Common myeloid progenitor, CD34-positive (primary cell): ENCODE data around the gene HOATZ. TPM values are rescaled to one million over a fixed set of nuclear protein-coding genes. Genes with fewer than 3 reads are reported as not detected.
A peak's percentile ranks its signal among the peaks of the same experiment; 100 is the strongest.

Experiments
- CTCF ChIA-PET: fragments of 350-600 bp; sonication (Branson Sonifier 250); formaldehyde crosslinking; loops from one replicate; lab custom pipeline; 2021; ENCODE audit warnings: antibody characterized with exemption; lab: Charles Lee
- POLR2A ChIA-PET: fragments of 350-600 bp; sonication (Branson Sonifier 250); formaldehyde crosslinking; loops from one replicate; lab custom pipeline; 2021; ENCODE audit warnings: antibody characterized with exemption; lab: Charles Lee
- DNase-seq, 3 donors: peaks; one replicate each; pipeline versions ENCODE4 v3.0.0 to v3.0.0-alpha.2; 2013
- H3K27ac ChIP-seq, 2 experiments: 1 replicate in 1 of 2; 2 replicates in 1 of 2; pipeline ENCODE4 v1.7.0; 2013; ENCODE audit warnings: inconsistent platforms in 2 of 2, low read length in 2 of 2, mild to moderate bottlenecking in 2 of 2, low read depth in 1 of 2, moderate library complexity in 1 of 2; ENCODE audit not compliant: severe bottlenecking in 2 of 2, insufficient read depth in 1 of 2, poor library complexity in 1 of 2
- H3K27me3 ChIP-seq, 5 experiments: replicated peaks in 2 of 5; 1 replicate in 3 of 5; 2 replicates in 2 of 5; pipeline versions ENCODE4 v1.6.1 to v1.7.0; 2013; ENCODE audit warnings: low read length in 4 of 5, mild to moderate bottlenecking in 2 of 5, moderate library complexity in 2 of 5, inconsistent platforms in 1 of 5; ENCODE audit not compliant: insufficient read depth in 5 of 5, control insufficient read depth in 4 of 5
- H3K36me3 ChIP-seq, 4 experiments: 1 replicate in 2 of 4; 2 replicates in 2 of 4; pipeline versions ENCODE4 v1.6.1 to v1.7.0; 2013; ENCODE audit warnings: low read length in 3 of 4, control low read depth in 1 of 4, mild to moderate bottlenecking in 1 of 4; ENCODE audit not compliant: control insufficient read depth in 4 of 4, insufficient read depth in 4 of 4
- H3K4me1 ChIP-seq, 4 experiments: 1 replicate in 3 of 4; 2 replicates in 1 of 4; pipeline versions ENCODE4 v1.6.1 to v1.7.1; 2013; ENCODE audit warnings: low read length in 3 of 4, mild to moderate bottlenecking in 3 of 4, control low read depth in 1 of 4, inconsistent platforms in 1 of 4, moderate library complexity in 1 of 4; ENCODE audit not compliant: control insufficient read depth in 4 of 4, insufficient read depth in 4 of 4; ENCODE audit errors: control extremely low read depth in 1 of 4
- H3K4me3 ChIP-seq, 7 experiments: 1 replicate in 4 of 7; 2 replicates in 3 of 7; pipeline versions ENCODE4 v1.5.1 to v1.7.0; 2013; ENCODE audit warnings: mild to moderate bottlenecking in 7 of 7, low read length in 6 of 7, moderate library complexity in 6 of 7, inconsistent platforms in 2 of 7, low read depth in 2 of 7, control low read depth in 1 of 7; ENCODE audit not compliant: insufficient read depth in 4 of 7, control insufficient read depth in 1 of 7; ENCODE audit errors: extremely low read depth in 1 of 7
- H3K9me3 ChIP-seq, 5 experiments: 1 replicate in 4 of 5; 2 replicates in 1 of 5; pipeline versions ENCODE4 v1.6.1 to v1.7.1; 2013; ENCODE audit warnings: low read length in 4 of 5, mild to moderate bottlenecking in 2 of 5, inconsistent platforms in 1 of 5, low read depth in 1 of 5, moderate library complexity in 1 of 5; ENCODE audit not compliant: control insufficient read depth in 4 of 5, insufficient read depth in 2 of 5; ENCODE audit errors: control extremely low read depth in 1 of 5
- WGBS: methylation state at CpG from one replicate; pipeline ENCODE4 v1.1.5; 2013; ENCODE audit not compliant: insufficient coverage; 5-methylcytosine and 5-hydroxymethylcytosine counted together
- polyA plus RNA-seq: library from polyadenylated mRNA; unstranded; fragments of 120-200 nt; gene quantifications from one replicate; pipeline ENCODE4 v1.2.1, GENCODE V29; 2013

HOATZ gene
- 0.01 TPM for polyA plus RNA-seq

DNA sequence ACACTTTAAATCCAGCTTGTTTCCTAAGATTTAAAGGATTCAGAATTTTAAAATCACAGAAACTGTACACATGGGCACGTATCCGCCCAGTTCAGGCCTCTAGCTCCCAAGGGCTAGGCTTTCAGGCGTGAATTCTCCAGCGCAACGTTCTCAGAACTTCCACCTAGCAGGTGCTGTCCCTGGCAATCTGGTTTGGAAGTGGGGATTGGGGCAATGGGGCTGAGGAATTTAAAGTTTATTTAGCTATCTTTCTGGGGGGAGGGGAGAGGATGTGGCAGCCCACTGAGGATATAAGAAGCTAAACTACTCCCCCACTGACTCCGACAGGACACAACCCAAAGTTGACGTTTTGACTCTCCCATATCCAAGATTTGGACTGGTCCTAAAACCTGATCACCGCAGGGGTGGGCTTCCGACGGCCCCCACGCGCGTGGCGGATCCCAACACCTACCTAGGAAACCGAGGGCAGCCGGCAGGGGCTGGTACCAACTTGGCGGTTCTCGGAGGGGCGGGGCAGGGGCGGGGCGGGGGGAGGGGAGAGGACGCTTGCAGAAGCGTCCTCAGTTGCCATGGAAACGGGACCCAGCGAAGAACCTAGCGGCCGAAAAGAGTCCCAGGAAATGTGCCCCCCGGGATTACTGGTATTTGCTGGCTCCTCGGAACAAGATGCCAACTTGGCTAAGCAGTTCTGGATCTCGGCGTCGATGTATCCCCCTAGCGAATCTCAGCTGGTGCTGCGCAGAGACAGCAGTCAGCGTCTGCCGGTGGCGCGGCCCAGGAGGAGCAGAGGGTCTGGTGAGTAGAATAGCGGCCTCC is at the start of gene HOATZ:
TSS of gene HOATZ (plus strand) at position 563 of the 816 bp plus-strand sequence. CDS start at position 570, 7 bp downstream.
- DNase-seq: peak; percentile 14 to 48 (median 39)
- Histone ChIP-seq H3K27ac (no peak within 1 kb of the TSS), H3K27me3 (peaks cover 18 to 42% (median 29%) of the 10 kb centered on the region in 5 experiments), H3K36me3 (no peaks in the 10 kb centered on the region), H3K4me1 (peaks cover 0 to 10% (median 7%) of the 10 kb centered on the region in 4 experiments), H3K9me3 (no peaks in the 10 kb centered on the region), H3K4me3 (peak within 1 kb of the TSS in 4 of 7 experiments; percentile 16 to 34 (median 30))
- ChIA-PET CTCF (interaction anchor here (1.0 to 1.6 kb wide), 4 partner anchors 55 to 73 kb away, joined by 3 to 4 read pairs (median 4); no protein-coding TSS in a partner anchor), POLR2A (interaction anchor here (0.5 kb wide), 1 partner anchor 716 kb away, joined by 5 read pairs; no protein-coding TSS in a partner anchor)
- WGBS: 23% methylated on average over 24 of the region's 39 CpGs

DNA sequence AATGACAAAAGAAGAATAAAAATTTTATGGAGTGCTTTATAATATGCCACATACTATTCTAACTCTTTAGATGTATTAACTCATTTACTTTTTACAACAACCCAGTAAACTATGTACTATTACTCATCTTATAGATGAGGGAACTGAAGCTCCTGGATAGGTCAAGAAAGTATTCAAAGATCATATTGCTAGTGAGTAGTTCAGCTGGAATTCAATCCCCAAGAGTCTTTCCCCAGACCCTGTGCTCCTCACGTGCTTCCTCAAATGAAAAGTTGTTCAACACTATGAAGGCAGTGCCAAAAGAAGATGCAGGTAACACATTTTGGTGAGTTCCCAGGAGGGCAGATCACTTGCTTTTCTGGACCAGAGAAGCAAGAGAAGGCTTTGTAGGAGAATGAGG is 49.2 kb upstream of the HOATZ start:
- H3K27me3 ChIP-seq: peaks cover 0 to 3% (median 0%) of the 10 kb centered on the region in 5 experiments
- H3K27ac ChIP-seq: no peak overlapping the region
- POLR2A ChIA-PET: no interaction called here
- H3K36me3 ChIP-seq: no peaks in the 10 kb centered on the region
- CTCF ChIA-PET: interaction anchor here (1.2 to 2.8 kb wide), 2 partner anchors 11 to 14 kb away, joined by 3 to 10 read pairs; no protein-coding TSS in a partner anchor
- no peaks in the 10 kb centered on the region for H3K9me3 ChIP-seq
- WGBS: no CpG with 5 or more reads among the region's 1 CpG
- H3K4me1 ChIP-seq: peaks cover 0 to 24% (median 12%) of the 10 kb centered on the region in 4 experiments
- H3K4me3 ChIP-seq: no peak overlapping the region
- no peak for DNase-seq

DNA sequence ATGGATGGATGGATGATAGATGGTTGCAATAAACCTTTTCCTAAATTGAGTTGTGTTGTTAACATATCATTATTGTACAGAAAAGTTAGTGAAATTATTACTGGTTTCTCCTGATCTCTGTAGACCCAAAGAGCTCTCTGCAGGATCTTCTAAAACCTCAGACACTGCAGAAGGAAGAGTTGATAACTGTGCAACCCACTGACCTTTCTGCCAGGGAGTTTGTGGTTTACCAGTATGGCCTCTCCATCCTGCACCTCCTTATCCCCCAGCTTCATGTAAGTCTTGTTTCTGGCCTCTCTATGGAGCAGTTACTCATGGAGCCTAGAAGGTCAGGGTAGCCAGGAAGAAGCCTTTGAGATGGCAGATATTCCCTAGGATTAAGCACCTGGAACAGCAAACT is 48.0 kb upstream of the HOATZ start:
- DNase-seq: peak in 2 of 3 donors; percentile 54 to 63
- Histone ChIP-seq H3K36me3 (no peaks in the 10 kb centered on the region), H3K4me1 (peaks cover 0 to 16% (median 9%) of the 10 kb centered on the region in 4 experiments), H3K27ac (no peak overlapping the region), H3K9me3 (no peaks in the 10 kb centered on the region), H3K4me3 (no peak overlapping the region), H3K27me3 (peaks cover 0 to 3% (median 0%) of the 10 kb centered on the region in 5 experiments)
- ChIA-PET POLR2A (no interaction called here), CTCF (no interaction called here)

DNA sequence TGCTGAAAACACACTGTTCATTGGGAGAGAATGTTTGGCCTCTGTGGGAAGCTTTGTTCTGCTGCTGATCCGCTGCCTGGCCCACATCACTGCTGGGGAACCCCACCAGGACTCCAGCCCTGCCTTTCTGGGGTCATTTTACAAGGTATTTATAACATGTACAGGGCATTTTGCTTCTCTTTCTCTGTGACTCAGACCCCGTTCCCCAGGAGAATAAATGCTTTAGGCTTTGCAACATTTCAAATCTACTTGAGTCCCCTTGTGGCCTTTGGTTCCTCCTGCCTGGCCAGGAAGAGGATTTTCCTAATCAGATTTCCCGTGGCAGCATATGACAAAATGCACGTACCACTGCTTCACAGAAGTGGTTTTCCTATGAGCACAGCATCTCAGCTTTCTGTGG is 45.4 kb upstream of the HOATZ start:
- WGBS: 36% methylated on average over 4 of the region's 4 CpGs
- Histone ChIP-seq H3K9me3 (peaks cover 0 to 4% (median 0%) of the 10 kb centered on the region in 5 experiments), H3K4me3 (no peak overlapping the region), H3K27ac (no peak overlapping the region), H3K4me1 (peaks cover 0 to 16% (median 9%) of the 10 kb centered on the region in 4 experiments), H3K27me3 (peaks cover 0 to 3% (median 0%) of the 10 kb centered on the region in 5 experiments), H3K36me3 (no peaks in the 10 kb centered on the region)
- POLR2A ChIA-PET: no interaction called here
- DNase-seq: no peak
- CTCF ChIA-PET: no interaction called here

DNA sequence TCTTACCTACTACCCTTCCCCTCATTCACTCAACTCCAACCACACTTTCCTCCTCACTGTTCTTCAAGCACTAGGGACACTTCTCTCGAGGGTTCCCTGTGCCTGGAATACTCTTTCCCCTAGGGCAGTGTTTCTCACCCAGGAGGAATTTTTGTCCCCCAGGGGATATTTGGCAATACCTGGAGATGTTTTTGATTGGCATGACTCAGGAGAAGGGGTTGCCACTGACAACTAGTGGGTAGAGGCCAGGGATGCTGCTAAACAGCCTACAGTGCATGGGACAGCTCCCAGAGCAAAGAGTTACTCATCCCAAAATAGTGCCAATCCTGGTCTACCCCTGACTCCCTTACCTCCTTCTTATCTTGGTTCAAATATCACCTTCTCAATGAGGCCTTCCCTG is 42.4 kb upstream of the HOATZ start:
- WGBS: 88% methylated on average over 1 of the region's 1 CpG
- Histone ChIP-seq H3K4me1 (peaks cover 0 to 7% (median 2%) of the 10 kb centered on the region in 4 experiments), H3K27ac (no peak overlapping the region), H3K36me3 (no peaks in the 10 kb centered on the region), H3K9me3 (peaks cover 0 to 11% (median 2%) of the 10 kb centered on the region in 5 experiments), H3K4me3 (no peak overlapping the region), H3K27me3 (peaks cover 0 to 3% (median 0%) of the 10 kb centered on the region in 5 experiments)
- POLR2A ChIA-PET: no interaction called here
- CTCF ChIA-PET: no interaction called here
- DNase-seq: no peak

DNA sequence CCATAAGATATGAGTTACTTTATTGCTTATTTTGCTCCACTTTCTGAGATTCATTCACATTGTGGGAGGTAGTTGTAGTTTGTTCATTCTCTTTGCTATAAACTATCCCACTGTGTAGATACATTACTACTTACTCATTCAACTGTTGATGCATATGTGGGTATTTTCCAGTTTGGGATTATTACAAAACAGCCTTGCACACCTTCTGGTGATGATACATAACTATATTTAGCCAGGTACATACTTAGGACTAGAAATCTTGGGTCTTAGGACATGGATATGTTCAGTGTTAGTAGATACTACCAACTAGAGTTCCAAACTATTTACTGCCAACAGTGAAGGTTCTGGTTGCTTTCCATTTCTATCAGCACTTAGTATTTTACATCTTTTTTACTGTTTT is 40.1 kb upstream of the HOATZ start:
- no peak overlapping the region for H3K27ac ChIP-seq
- H3K4me3 ChIP-seq: no peak overlapping the region
- H3K27me3 ChIP-seq: peaks cover 0 to 3% (median 0%) of the 10 kb centered on the region in 5 experiments
- no peak for DNase-seq
- ChIA-PET POLR2A (no interaction called here), CTCF (no interaction called here)
- no peaks in the 10 kb centered on the region for H3K36me3 ChIP-seq
- peaks cover 0 to 11% (median 5%) of the 10 kb centered on the region in 5 experiments for H3K9me3 ChIP-seq
- H3K4me1 ChIP-seq: peaks cover 0 to 3% (median 0%) of the 10 kb centered on the region in 4 experiments

DNA sequence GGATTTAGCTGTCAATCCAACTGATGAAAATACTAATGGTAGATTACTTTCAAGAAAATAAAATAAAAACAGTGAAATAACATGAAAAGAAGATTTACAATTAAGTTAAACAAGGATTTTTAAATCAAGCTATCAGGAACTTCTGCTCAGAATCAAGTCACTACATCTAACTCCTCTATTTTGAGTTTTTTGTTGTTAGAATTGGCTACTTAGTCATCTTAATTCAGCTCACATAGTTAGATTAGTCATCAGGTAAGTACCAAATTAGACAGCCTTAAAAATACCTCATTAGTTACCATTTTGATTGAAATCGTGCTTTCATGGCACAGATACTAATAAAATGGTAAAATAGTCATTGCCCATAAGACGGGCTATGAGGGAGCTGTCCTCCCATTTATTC is 38.2 kb upstream of the HOATZ start:
- H3K4me1 ChIP-seq: no peaks in the 10 kb centered on the region
- no peak overlapping the region for H3K4me3 ChIP-seq
- WGBS: no CpG with 5 or more reads among the region's 2 CpGs
- peaks cover 0 to under 1% (median 0%) of the 10 kb centered on the region in 5 experiments for H3K27me3 ChIP-seq
- no peaks in the 10 kb centered on the region for H3K36me3 ChIP-seq
- H3K27ac ChIP-seq: no peak overlapping the region
- DNase-seq: no peak
- peaks cover 0 to 16% (median 5%) of the 10 kb centered on the region in 5 experiments for H3K9me3 ChIP-seq
- POLR2A ChIA-PET: interaction anchor here (0.6 kb wide), 1 partner anchor 24 kb away, joined by 5 read pairs; no protein-coding TSS in a partner anchor
- CTCF ChIA-PET: interaction anchor here (1.0 kb wide), 2 partner anchors 12 to 31 kb away, joined by 3 to 5 read pairs; no protein-coding TSS in a partner anchor
